Measurements from ENCODE around the gene UBE2S.

The UBE2S gene

DNA sequence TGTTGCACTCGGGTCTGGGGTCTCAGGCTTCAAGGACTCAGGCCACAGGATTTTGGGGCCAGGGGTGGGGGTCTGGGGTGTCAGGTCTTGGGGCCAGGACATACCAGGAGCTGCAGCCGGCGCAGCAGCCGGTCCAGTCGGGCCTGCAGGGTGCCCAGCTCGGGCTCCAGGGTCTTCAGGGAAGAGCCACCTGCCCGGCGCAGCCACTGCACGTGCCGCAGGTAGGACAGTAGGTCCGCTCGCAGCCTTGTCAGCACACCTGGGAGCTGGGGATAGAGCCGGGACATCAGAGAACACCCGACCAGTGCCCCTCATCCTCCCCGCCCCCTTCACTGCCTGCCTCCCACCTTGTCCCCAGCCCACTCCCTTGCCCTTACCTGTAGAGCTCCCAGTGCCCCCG lies 39.5 kb downstream of the UBE2S start:
- Histone ChIP-seq H3K4me2 (no peak overlapping the region), H3K36me3 (ENCODE audit: insufficient read depth) (no peaks in the 10 kb centered on the region), H3K4me3 (IDR thresholded peaks at IDR 0.05; ENCODE audit: insufficient read depth, low read depth, low read length) (no peak overlapping the region), H2AFZ (ENCODE audit: low read depth) (no peak overlapping the region), H3K27ac (no peak overlapping the region), H3K79me2 (ENCODE audit: insufficient read depth, low read depth) (no peaks in the 10 kb centered on the region), H3K9ac (no peak overlapping the region), H4K20me1 (ENCODE audit: insufficient read depth) (no peaks in the 10 kb centered on the region), H3K27me3 (ENCODE audit: insufficient read depth, low read depth) (peaks cover 68% of the 10 kb centered on the region), H3K4me1 (ENCODE audit: low read depth, poor library complexity, severe bottlenecking) (no peaks in the 10 kb centered on the region)
- TF ChIP-seq, protein P1, sequence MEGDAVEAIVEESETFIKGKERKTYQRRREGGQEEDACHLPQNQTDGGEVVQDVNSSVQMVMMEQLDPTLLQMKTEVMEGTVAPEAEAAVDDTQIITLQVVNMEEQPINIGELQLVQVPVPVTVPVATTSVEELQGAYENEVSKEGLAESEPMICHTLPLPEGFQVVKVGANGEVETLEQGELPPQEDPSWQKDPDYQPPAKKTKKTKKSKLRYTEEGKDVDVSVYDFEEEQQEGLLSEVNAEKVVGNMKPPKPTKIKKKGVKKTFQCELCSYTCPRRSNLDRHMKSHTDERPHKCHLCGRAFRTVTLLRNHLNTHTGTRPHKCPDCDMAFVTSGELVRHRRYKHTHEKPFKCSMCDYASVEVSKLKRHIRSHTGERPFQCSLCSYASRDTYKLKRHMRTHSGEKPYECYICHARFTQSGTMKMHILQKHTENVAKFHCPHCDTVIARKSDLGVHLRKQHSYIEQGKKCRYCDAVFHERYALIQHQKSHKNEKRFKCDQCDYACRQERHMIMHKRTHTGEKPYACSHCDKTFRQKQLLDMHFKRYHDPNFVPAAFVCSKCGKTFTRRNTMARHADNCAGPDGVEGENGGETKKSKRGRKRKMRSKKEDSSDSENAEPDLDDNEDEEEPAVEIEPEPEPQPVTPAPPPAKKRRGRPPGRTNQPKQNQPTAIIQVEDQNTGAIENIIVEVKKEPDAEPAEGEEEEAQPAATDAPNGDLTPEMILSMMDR (conservative IDR thresholded peaks at IDR 0.05; ENCODE audit: low read depth, low read length) = no peak

DNA sequence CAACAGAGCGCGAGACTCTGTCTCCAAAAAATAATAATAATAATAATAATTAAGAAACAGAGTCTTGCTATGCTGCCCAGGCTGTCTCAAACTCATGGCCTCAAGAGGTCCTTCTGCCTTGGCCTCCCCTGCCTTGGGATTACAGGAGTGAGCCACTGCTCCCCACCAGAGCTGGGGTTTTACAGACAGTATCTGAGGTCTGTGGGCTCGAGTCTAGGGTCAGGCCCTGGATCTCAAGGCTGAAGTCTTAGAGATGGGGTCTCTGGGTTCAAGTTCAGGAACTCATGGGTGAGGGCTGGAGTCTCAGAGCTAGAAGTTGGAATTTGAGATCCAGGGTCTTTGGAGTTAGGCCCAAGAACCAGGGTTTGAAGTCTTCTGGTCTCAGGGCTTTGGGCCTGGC lies 40.8 kb downstream of the UBE2S start:
- H3K36me3 ChIP-seq (ENCODE audit: insufficient read depth) = no peaks in the 10 kb centered on the region
- peaks cover 68% of the 10 kb centered on the region for H3K27me3 ChIP-seq (ENCODE audit: insufficient read depth, low read depth)
- H4K20me1 ChIP-seq (ENCODE audit: insufficient read depth) = no peaks in the 10 kb centered on the region
- H3K9ac ChIP-seq = no peak overlapping the region
- no peaks in the 10 kb centered on the region for H3K4me1 ChIP-seq (ENCODE audit: low read depth, poor library complexity, severe bottlenecking)
- H3K4me3 ChIP-seq (IDR thresholded peaks at IDR 0.05; ENCODE audit: insufficient read depth, low read depth, low read length) = no peak overlapping the region
- no peak overlapping the region for H3K27ac ChIP-seq
- H3K4me2 ChIP-seq = no peak overlapping the region
- no peak overlapping the region for H2AFZ ChIP-seq (ENCODE audit: low read depth)
- TF ChIP-seq, protein P1 (conservative IDR thresholded peaks at IDR 0.05; ENCODE audit: low read depth, low read length) = no peak
- no peaks in the 10 kb centered on the region for H3K79me2 ChIP-seq (ENCODE audit: insufficient read depth, low read depth)

DNA sequence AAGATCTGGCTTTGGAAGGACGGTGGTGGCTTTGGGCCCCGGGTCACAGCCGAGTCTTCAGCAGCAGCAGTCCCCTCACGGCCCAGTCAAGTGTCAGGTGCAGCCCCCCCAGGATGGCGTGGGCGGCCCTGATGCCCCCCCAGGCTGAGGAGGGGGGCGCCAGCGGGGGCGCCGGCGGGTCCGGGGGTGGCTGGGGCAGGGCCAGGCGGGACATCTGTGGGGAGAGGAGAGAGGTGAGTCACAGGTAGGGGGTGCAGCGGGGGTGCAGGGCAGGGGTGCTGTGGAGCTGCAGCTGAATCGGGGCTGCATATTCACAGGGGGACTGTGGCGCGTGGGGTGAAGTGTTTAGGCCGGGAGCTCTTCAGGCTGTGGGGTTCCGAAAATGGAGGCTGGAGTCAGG lies 41.6 kb downstream of the UBE2S start:
- no peaks in the 10 kb centered on the region for H3K4me1 ChIP-seq (ENCODE audit: low read depth, poor library complexity, severe bottlenecking)
- H4K20me1 ChIP-seq (ENCODE audit: insufficient read depth) = no peaks in the 10 kb centered on the region
- no peak overlapping the region for H3K27ac ChIP-seq
- H2AFZ ChIP-seq (ENCODE audit: low read depth) = no peak overlapping the region
- no peak overlapping the region for H3K4me3 ChIP-seq (IDR thresholded peaks at IDR 0.05; ENCODE audit: insufficient read depth, low read depth, low read length)
- no peaks in the 10 kb centered on the region for H3K36me3 ChIP-seq (ENCODE audit: insufficient read depth)
- H3K79me2 ChIP-seq (ENCODE audit: insufficient read depth, low read depth) = no peaks in the 10 kb centered on the region
- H3K9ac ChIP-seq = no peak overlapping the region
- no peak overlapping the region for H3K4me2 ChIP-seq
- H3K27me3 ChIP-seq (ENCODE audit: insufficient read depth, low read depth) = peaks cover 60% of the 10 kb centered on the region
- TF ChIP-seq, protein P1 (conservative IDR thresholded peaks at IDR 0.05; ENCODE audit: low read depth, low read length) = no peak

DNA sequence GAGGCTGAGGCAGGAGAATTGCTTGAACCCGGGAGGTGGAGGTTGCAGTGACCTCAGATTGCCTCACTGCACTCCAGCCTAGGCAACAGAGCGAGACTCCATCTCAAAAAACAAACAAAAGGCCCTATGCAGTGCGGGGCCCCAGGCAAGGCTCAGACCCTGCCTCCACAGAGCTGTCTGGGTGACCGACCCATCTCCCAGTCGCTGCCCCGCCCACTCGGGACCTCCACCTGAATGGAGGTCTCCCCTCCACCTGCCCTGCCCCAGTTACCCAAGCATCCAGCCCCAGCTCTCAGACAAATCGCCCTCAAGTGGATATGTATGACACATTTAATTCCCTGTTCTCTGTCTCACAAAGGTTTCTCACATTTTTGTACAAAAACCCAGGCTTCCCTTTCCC lies 42.3 kb downstream of the UBE2S start:
- H3K27me3 ChIP-seq (ENCODE audit: insufficient read depth, low read depth) = peaks cover 54% of the 10 kb centered on the region
- no peak overlapping the region for H3K4me2 ChIP-seq
- H3K27ac ChIP-seq = no peak overlapping the region
- no peak overlapping the region for H3K9ac ChIP-seq
- H3K79me2 ChIP-seq (ENCODE audit: insufficient read depth, low read depth) = no peaks in the 10 kb centered on the region
- no peak overlapping the region for H2AFZ ChIP-seq (ENCODE audit: low read depth)
- no peak overlapping the region for H3K4me3 ChIP-seq (IDR thresholded peaks at IDR 0.05; ENCODE audit: insufficient read depth, low read depth, low read length)
- H4K20me1 ChIP-seq (ENCODE audit: insufficient read depth) = no peaks in the 10 kb centered on the region
- TF ChIP-seq, protein P1 (conservative IDR thresholded peaks at IDR 0.05; ENCODE audit: low read depth, low read length) = no peak
- H3K4me1 ChIP-seq (ENCODE audit: low read depth, poor library complexity, severe bottlenecking) = no peaks in the 10 kb centered on the region
- no peaks in the 10 kb centered on the region for H3K36me3 ChIP-seq (ENCODE audit: insufficient read depth)

All from KMS-11 (cell line).